ENCODE results near the gene BHLHE40. TPM values are rescaled to one million over a fixed set of nuclear protein-coding genes. Genes with fewer than 3 reads are reported as not detected.

The BHLHE40 gene
- total and polyA plus RNA-seq, 2 experiments from 2014 or later, result 1.7 to 2.2 TPM

- no peaks in the 10 kb centered on the region for H3K9me2 ChIP-seq (ENCODE audit: insufficient read depth)
- H3F3A ChIP-seq (replicated peaks; ENCODE audit: low read depth), result no peaks in the 10 kb centered on the region
- Mint-ChIP-seq H3K27me3 (ENCODE audit: insufficient read depth, low read depth, poor library complexity) (no peaks in the 10 kb centered on the region), H3K4me3 (no peak overlapping the region), H3K4me1 (peaks cover 5% of the 10 kb centered on the region; the same call in 2 of the 3 replicates), H3K36me3 (ENCODE audit: low read depth) (no peaks in the 10 kb centered on the region), H3K27ac (no peak overlapping the region), H3K9me3 (no peaks in the 10 kb centered on the region)
- H3K4me3 ChIP-seq, result no peak overlapping the region
- H2AFZ ChIP-seq, result no peak overlapping the region
- DNase-seq (ENCODE audit: low spot score) (no peak), ATAC-seq (no peak)
- no peak overlapping the region for H3K4me2 ChIP-seq
- no peak for TF ChIP-seq ZNF114 (CRISPR knock-in tag; IDR thresholded peaks at IDR 0.05)
- TF ChIP-seq ZNF331 (CRISPR knock-in tag; IDR thresholded peaks at IDR 0.05; ENCODE audit: low read depth), result no peak
- TF ChIP-seq JUNB (IDR thresholded peaks at IDR 0.05; ENCODE audit: unreplicated experiment), result no peak
- no peak for TF ChIP-seq EZH2 (IDR thresholded peaks at IDR 0.05; ENCODE audit: low read depth, unreplicated experiment)
- no peak for TF ChIP-seq CREB1 (CRISPR knock-in tag; IDR thresholded peaks at IDR 0.05; ENCODE audit: low read depth)
- no peak for TF ChIP-seq CTCF (conservative IDR thresholded peaks at IDR 0.05; ENCODE audit: low read depth in 2 of 2)
- TF ChIP-seq NANOG (IDR thresholded peaks at IDR 0.05; ENCODE audit: borderline replicate concordance), result no peak
- TF ChIP-seq REST (IDR thresholded peaks at IDR 0.05; ENCODE audit: unreplicated experiment), result no peak
- no peaks in the 10 kb centered on the region; the same call in 1 of the 2 replicates for H3K4me1 ChIP-seq (ENCODE audit: insufficient read depth)
- H3K79me2 ChIP-seq (replicated peaks; ENCODE audit: insufficient read depth), result no peaks in the 10 kb centered on the region
- H3K36me3 ChIP-seq (ENCODE audit: insufficient read depth), result no peaks in the 10 kb centered on the region
- H4K20me1 ChIP-seq (replicated peaks; ENCODE audit: insufficient read depth), result no peaks in the 10 kb centered on the region
- no peaks in the 10 kb centered on the region for H3K27me3 ChIP-seq (ENCODE audit: insufficient read depth)
- H3K27ac ChIP-seq (ENCODE audit: low read depth), result no peak overlapping the region
Measured at GRCh38 chr3:4948395-4948794, 30.8 kb upstream of the BHLHE40 start.

- Histone ChIP-seq H3F3A (replicated peaks; ENCODE audit: low read depth) (no peaks in the 10 kb centered on the region), H3K27ac (ENCODE audit: low read depth) (no peak overlapping the region), H3K36me3 (ENCODE audit: insufficient read depth) (no peaks in the 10 kb centered on the region), H2AFZ (no peak overlapping the region), H3K4me2 (no peak overlapping the region), H3K27me3 (ENCODE audit: insufficient read depth) (no peaks in the 10 kb centered on the region), H3K9me2 (ENCODE audit: insufficient read depth) (peaks cover 5% of the 10 kb centered on the region; the same call in 1 of the 2 replicates), H3K79me2 (replicated peaks; ENCODE audit: insufficient read depth) (no peaks in the 10 kb centered on the region), H3K4me1 (ENCODE audit: insufficient read depth) (no peaks in the 10 kb centered on the region; the same call in 1 of the 2 replicates), H4K20me1 (replicated peaks; ENCODE audit: insufficient read depth) (no peaks in the 10 kb centered on the region), H3K4me3 (no peak overlapping the region)
- ATAC-seq (no peak), DNase-seq (ENCODE audit: low spot score) (no peak)
- peaks cover 5% of the 10 kb centered on the region; the same call in 2 of the 3 replicates for H3K4me1 Mint-ChIP-seq
- H3K27ac Mint-ChIP-seq, result no peak overlapping the region
- H3K9me3 Mint-ChIP-seq, result no peaks in the 10 kb centered on the region
- no peak overlapping the region for H3K4me3 Mint-ChIP-seq
- H3K27me3 Mint-ChIP-seq (ENCODE audit: insufficient read depth, low read depth, poor library complexity), result no peaks in the 10 kb centered on the region
- no peaks in the 10 kb centered on the region for H3K36me3 Mint-ChIP-seq (ENCODE audit: low read depth)
- TF ChIP-seq POLR2AphosphoS5 (IDR thresholded peaks at IDR 0.05; ENCODE audit: low read depth) (no peak), ZNF114 (CRISPR knock-in tag; IDR thresholded peaks at IDR 0.05) (no peak), NANOG (IDR thresholded peaks at IDR 0.05; ENCODE audit: borderline replicate concordance) (no peak), JUNB (IDR thresholded peaks at IDR 0.05; ENCODE audit: unreplicated experiment) (no peak), ETS1 (IDR thresholded peaks at IDR 0.05) (no peak), CTCF (conservative IDR thresholded peaks at IDR 0.05; ENCODE audit: low read depth in 2 of 2) (no peak)
Measured at GRCh38 chr3:4949004-4949403, 30.2 kb upstream of the BHLHE40 start.
